ENCODE data around the gene MECP2.
"Not testable (repeated sequence)": the region's sequence is repeated elsewhere in the genome, so short reads cannot be mapped to it uniquely, and the experiment has no call there.

Gene MECP2

GRCh38 chrX:153993978-153994377 lies 103.5 kb downstream of the MECP2 start:
- DNase-seq (ENCODE audit: low read depth in 2 of 2) = no peak

DNA sequence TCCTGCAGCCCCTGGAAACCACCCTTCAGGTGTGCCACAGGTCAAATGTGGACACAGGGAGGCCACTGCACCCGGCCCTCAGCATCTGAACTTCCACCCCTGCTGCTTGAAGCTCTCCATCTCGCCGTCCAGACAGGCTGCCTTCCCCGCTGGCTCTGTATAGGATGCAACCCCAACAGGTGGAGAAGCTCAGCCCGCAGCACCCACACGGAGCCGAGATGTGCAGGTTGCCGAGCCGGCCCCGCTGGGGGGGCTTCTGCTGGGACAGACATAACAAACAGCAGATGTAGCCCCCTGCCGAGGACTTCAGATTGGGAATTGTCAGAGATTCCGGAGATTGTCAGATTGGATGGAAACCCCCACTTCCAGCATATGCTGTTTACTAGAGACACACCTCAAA lies 104.4 kb downstream of the MECP2 start:
- DNase-seq (ENCODE audit: low read depth in 2 of 2) = no peak

DNA sequence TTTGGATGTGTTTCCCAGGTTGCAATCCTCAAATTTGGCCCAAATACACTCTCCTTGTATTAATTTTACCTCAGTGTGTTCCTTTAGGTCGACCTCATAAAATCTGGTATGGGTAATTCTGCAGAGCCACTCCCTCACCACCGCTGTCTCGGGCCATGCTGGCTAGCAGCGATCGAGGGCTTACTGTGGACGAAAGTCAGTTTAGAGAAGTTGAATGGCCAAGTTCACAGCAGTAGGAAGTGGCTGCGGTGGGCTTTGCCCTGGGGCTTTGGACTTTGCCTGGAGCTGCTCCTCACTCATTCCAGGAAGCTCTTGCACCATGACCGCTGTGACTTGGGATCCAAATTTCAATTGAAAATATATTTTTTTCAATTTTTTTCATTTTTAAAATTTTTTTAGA lies 105.3 kb downstream of the MECP2 start:
- no peak for DNase-seq (ENCODE audit: low read depth in 2 of 2)

DNA sequence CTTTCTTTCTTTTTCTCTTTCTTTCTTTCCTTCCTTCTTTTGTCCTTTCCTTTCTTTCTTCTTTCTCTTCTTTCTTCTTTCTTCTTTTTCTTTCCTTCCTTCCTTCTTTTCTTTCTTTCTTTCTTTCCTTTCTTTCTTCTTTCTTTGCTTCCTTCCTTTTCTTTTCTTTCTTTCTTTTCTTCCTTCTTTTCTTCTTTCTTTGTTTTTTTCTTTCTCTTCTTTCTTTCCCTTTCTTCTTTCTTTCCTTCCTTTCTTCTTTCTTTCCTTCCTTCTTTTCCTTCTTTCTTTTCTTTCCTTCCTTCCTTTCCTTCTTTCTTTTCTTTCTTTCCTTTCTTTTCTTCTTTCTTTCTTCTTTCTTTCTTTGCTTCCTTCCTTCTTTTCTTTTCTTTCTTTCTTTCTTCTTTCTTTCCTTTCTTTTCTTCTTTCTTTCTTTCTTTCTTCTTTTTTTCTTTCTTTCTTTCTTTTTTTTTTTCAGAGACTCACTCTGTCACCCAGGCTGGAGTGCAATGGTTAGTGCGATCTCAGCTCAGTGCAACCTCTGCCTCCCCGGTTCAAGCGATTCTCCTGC lies 106.4 kb downstream of the MECP2 start:
- DNase-seq (ENCODE audit: low read depth in 2 of 2) = no peak

DNA sequence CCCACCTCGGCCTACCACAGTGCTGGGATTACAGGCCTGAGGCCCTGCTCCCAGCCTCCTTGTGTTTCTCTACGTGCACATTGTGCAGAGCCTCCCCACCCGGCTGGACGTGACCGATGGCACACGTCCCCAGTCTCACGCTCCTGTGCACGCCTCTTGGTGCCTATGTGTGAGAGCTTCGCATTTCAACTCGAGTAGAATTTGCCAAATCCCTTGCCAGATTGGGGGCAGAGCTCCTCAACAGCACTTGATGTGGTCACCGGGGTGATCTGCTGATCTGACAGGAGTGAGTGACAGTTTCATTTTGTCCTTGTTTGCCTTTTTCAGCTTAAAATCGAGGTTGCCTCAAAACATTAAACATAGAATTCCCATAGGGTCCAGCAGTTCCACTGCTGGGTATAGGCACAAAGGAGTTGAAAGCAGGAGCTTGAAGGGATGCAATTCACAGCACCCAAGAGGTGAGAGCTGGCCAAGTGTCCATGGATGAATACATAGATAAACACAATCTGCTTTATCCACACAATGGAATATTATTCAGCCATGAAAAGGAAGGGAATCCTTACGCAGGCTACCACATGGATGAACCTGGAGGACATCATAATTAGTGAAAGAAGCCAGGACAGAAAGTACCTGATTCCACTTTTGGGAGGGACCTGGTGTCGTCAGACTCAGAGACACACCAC lies 107.4 kb downstream of the MECP2 start:
- DNase-seq (ENCODE audit: low read depth in 2 of 2) = no peak

DNA sequence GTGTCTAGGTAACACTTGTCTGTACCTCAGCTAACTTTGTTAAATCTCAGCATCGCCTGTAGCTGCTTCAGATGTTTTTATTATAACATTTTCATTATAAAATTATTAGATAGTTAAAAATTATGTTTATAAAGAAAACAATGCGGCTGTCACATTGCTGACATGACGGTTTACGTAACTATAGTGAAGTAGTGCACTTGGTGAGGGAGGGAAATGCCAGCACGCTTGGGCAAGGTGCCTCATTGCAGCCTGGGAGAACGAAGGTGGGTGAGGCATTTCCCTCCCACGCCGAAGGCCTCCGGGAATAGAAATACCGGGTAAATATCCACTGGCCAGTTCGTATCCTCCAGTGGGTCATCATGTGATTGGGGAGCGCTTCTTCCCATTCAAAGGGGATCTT lies 109.0 kb downstream of the MECP2 start:
- DNase-seq (ENCODE audit: low read depth in 2 of 2) = no peak

DNA sequence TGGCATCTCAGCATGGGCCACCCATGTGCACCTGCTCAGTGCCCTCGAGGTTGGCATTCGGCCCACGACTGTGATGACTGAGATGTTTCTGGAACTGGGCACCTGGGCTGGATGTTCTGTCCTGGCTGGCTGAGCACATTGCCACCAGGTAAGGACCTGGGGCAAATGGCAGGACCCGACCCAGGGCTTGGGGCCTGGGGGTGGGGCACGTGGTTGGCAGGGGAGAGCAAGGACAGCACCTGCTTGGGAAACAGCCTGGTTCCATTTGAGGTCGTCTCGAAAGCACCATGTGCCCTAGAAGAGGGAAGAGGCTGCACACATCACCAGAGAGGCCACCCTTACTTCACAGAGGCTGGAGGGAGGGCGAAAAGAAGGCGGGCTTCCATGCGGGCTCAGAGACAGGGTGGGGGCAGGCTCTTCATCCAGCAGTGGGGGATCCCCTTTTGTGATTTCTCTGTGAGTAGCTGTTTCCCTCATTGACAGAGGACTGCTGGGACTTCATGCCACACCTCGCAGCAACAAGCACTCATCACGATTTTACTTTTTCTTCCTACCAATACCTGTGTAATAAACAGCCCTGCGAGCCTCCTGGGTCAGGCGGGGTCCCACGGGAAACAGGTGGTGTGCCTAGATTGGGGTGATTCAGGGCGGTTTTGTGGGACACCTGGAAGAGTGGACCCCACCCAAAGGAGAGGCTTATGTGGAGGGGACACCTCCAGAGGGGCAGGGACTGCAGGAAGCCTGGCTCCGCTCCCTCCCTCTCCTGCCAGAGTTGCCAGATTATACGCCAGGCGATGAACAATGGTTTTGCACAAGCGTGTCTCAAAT lies 113.0 kb downstream of the MECP2 start:
- peak in 1 of 2 donors; percentile 37 for DNase-seq (ENCODE audit: low read depth in 2 of 2)

GRCh38 chrX:153983321-153983801 lies 114.2 kb downstream of the MECP2 start:
- DNase-seq (ENCODE audit: low read depth in 2 of 2) = no peak

DNA sequence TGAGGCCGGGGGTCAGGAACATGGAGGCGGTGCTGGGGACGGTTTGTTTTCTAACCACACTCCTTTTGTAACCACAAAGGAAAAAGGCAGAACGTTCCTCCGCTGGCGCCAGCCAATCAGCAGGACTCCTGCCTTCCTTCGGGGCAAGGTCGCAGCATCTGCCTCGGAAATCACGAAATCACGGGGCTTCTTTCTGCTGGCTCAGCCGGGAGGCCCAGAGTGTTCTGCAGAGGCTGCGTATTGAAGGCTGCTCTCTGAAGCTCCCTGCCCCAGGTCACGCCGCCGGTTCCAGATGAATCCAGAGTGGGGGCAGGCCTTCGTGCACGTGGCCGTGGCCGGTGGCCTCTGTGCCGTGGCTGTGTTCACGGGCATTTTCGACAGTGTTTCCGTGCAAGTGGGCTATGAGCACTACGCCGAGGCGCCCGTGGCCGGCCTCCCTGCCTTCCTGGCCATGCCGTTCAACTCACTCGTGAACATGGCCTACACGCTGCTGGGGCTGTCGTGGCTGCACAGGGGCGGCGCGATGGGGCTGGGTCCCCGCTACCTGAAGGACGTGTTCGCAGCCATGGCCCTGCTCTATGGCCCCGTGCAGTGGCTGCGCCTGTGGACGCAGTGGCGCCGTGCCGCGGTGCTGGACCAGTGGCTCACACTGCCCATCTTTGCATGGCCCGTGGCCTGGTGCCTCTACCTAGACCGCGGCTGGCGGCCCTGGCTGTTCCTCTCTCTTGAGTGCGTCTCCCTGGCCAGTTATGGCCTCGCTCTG lies 115.6 kb downstream of the MECP2 start:
- DNase-seq (ENCODE audit: low read depth in 2 of 2) = peak; percentile 51 to 62

DNA sequence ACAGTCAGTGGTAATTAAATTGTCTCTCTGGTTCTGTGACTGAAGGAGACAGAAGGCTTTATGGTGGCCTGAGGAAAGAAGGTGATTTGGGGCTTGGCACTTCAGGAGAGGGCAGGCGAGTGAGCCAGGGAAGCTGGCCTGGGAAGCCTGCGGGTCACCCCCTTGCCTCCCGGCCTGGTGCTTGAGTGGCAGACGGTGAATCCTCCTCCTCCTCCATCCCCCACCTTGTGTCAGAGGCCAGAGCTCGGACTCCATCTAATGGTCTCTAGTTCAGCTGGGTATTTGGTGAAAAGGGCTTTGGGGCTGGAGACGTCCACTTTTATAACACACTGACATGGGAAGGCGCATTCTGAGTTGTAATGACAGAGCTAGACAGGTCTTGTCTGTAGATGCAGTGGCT lies 116.3 kb downstream of the MECP2 start:
- no peak for DNase-seq (ENCODE audit: low read depth in 2 of 2)

- DNase-seq (ENCODE audit: low read depth in 2 of 2) = not testable (repeated sequence)
Observed at GRCh38 chrX:153980394-153980793, 117.1 kb downstream of the MECP2 start.

- no peak for DNase-seq (ENCODE audit: low read depth in 2 of 2)
Observed at GRCh38 chrX:153974726-153975286, 122.7 kb downstream of the MECP2 start.

- no peak for DNase-seq (ENCODE audit: low read depth in 2 of 2)
Observed at GRCh38 chrX:153974003-153974725, 123.4 kb downstream of the MECP2 start.

GRCh38 chrX:153973127-153974002 lies 124.2 kb downstream of the MECP2 start:
- no peak for DNase-seq (ENCODE audit: low read depth in 2 of 2)

GRCh38 chrX:153972368-153973126 lies 125.0 kb downstream of the MECP2 start, which contains the start of gene TMEM187:
Gene TMEM187 (plus strand): TSS chrX:153972754. CDS start chrX:153982063, 9,309 bp downstream.
- DNase-seq (ENCODE audit: low read depth in 2 of 2) = peak; percentile 74 to 83
